ENCODE data around the gene MALRD1.
A peak's percentile ranks its signal among the peaks of the same experiment; 100 is the strongest.

The MALRD1 gene

DNA sequence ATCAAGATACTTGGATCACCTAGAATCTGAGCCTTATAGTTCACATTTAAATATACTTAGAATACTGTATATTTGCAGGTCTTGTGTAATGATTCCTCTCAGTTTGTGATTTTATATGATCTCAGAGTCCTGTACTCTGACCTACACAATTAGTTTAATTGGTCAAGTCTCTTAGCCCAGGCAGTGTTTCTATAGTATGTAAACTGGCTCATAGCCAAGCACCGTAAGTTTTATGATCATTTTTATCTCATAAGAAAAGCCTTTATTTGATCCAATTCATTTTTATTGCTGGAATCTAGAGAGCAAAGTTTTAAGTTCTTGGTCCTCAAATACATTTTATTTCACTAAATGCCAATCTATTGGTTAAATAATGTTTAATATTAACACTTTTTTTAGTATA lies 242.2 kb downstream of the MALRD1 start:
- in situ Hi-C loops (cut with HindIII; ENCODE audit: low sequenced_read_pairs), result no loop called here
- TF ChIP-seq, protein P1, sequence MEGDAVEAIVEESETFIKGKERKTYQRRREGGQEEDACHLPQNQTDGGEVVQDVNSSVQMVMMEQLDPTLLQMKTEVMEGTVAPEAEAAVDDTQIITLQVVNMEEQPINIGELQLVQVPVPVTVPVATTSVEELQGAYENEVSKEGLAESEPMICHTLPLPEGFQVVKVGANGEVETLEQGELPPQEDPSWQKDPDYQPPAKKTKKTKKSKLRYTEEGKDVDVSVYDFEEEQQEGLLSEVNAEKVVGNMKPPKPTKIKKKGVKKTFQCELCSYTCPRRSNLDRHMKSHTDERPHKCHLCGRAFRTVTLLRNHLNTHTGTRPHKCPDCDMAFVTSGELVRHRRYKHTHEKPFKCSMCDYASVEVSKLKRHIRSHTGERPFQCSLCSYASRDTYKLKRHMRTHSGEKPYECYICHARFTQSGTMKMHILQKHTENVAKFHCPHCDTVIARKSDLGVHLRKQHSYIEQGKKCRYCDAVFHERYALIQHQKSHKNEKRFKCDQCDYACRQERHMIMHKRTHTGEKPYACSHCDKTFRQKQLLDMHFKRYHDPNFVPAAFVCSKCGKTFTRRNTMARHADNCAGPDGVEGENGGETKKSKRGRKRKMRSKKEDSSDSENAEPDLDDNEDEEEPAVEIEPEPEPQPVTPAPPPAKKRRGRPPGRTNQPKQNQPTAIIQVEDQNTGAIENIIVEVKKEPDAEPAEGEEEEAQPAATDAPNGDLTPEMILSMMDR (IDR thresholded peaks at IDR 0.05; ENCODE audit: low read depth, low read length), result no peak
- no peak overlapping the region for H3K4me3 ChIP-seq (ENCODE audit: low read depth, low read length)

DNA sequence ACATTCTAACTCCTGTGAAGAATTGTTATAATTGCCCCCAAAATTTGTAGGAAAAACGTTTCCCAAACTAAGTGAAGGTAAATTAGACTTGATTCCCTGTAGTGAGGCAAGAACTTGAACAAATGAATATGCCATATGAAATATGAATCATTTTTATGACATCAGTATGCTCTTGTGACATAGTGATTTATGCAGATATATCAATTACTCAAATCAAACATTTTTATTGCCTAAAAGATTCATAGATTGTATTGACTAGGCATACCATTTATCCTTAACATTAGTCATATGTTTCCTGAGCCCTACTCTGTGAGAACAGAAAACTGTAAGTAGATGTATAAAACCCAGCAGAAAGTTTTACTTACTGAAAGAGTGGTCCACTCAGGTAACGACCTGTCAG lies 245.6 kb downstream of the MALRD1 start:
- in situ Hi-C loops (cut with HindIII; ENCODE audit: low sequenced_read_pairs), result no loop called here
- DNase-seq (ENCODE audit: low read depth, low spot score), result no peak
- TF ChIP-seq, protein P1 (IDR thresholded peaks at IDR 0.05; ENCODE audit: low read depth, low read length), result no peak
- H3K4me3 ChIP-seq (ENCODE audit: low read depth, low read length), result no peak overlapping the region

More for the DNA sequence above, 242.2 kb downstream of the MALRD1 start:
- DNase-seq (ENCODE audit: low read depth, low spot score), result no peak

DNA sequence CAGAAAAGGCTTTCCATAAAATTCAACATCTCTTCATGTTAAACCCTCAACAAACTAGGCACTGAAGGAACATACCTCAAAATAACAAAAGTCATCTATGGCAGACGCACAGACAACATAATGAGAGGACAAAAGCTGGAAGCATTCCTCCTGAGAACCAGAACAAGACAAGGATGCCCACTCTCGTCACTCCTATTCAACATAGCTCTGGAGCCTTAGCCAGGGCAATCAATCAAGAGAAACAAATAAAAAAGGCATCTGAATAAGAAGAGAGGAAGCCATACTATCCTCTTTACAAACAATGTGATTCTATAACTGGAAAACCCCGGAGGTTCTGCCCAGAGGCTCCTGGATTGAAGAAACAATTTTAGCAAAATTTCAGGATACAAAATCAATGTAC lies 251.0 kb downstream of the MALRD1 start:
- TF ChIP-seq, protein P1 (IDR thresholded peaks at IDR 0.05; ENCODE audit: low read depth, low read length), result no peak
- DNase-seq (ENCODE audit: low read depth, low spot score), result no peak
- no peak overlapping the region for H3K4me3 ChIP-seq (ENCODE audit: low read depth, low read length)
- in situ Hi-C loops (cut with HindIII; ENCODE audit: low sequenced_read_pairs), result no loop called here

DNA sequence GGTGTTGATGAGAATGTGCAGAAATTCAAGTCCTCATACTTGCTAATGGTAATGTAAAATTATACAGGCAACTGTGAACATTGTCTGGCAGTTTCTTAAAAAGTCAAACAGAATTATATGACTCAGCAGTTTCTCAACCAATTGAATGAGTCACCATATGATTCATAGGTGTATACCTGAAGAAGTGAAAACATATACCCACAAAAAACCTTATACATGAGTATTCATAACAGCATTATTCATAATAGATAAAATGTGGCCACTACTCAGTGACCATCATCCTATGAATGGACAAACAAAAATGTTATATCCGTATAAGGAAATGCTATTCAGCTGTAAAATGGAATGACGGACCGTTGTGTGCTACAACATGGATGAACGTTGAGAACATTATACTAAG lies 253.5 kb downstream of the MALRD1 start:
- TF ChIP-seq, protein P1 (IDR thresholded peaks at IDR 0.05; ENCODE audit: low read depth, low read length), result no peak
- H3K4me3 ChIP-seq (ENCODE audit: low read depth, low read length), result no peak overlapping the region
- in situ Hi-C loops (cut with HindIII; ENCODE audit: low sequenced_read_pairs), result no loop called here
- peak; percentile 84 for DNase-seq (ENCODE audit: low read depth, low spot score)

DNA sequence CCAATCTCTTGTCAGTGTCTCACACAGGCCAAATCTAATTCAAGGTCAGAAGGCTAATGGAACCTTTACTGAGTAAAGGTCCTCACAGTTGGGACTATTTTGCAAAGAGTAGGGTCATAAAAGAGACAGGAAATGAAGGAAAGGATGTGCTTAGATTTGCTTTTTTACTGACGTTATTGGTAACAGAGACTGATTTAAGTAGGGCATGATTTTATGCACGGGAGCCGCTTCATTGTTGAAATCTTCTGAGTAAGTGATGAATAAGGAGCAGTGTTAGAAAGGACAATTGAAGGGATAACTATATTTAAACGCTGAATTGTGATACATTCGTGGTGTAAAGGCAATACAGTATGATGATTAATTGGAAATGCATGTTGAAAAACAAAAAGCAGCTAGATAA lies 261.5 kb downstream of the MALRD1 start:
- no peak overlapping the region for H3K4me3 ChIP-seq (ENCODE audit: low read depth, low read length)
- peak; percentile 12 for DNase-seq (ENCODE audit: low read depth, low spot score)
- in situ Hi-C loops (cut with HindIII; ENCODE audit: low sequenced_read_pairs), result no loop called here
- TF ChIP-seq, protein P1 (IDR thresholded peaks at IDR 0.05; ENCODE audit: low read depth, low read length), result no peak

DNA sequence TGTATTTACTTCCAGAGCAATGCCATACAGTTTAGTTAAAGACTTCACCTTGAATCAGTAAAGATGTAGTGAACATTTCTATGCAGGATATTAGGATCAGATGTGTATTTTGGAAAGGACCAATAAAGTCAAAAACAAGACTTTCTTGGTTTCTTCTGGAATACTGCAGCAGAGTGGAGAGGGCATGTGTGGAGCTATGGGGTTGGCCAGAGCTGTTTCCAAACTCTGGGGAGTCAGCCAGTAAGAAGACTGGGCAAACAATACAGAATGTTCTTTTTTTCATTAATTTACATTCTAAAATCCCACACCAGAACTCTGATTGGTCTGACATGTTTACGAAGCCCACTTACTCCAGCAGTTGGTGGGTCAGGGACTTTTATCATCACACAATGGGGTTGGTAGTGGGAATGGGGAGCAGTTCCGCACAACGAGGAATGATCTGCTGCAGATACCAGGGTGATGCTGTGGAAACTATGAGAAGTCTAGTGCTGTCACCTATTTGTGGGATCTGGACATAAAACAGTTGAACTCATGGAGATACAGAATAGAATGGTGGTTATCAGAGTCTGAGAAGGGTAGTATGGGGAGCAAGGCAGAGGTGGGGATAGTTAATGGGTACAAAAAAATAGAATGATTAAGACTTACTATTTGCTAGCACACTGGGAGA lies 267.7 kb downstream of the MALRD1 start:
- no peak for DNase-seq (ENCODE audit: low read depth, low spot score)
- no peak overlapping the region for H3K4me3 ChIP-seq (ENCODE audit: low read depth, low read length)
- in situ Hi-C loops (cut with HindIII; ENCODE audit: low sequenced_read_pairs), result no loop called here
- TF ChIP-seq, protein P1 (IDR thresholded peaks at IDR 0.05; ENCODE audit: low read depth, low read length), result no peak

Measured in astrocyte of the spinal cord (primary cell).